T-helper 2 cell treated with Interferon-gamma antibody and Interleukin-4, amounts not matched to agents 5 μg/mL and 100 μg/mL, for 36 hours (primary cell): ENCODE results near the gene EML1.

Experiments
- DNase-seq: peaks from one replicate; pipeline ENCODE4 v3.0.0; 2021; ENCODE audit warnings: low spot score
- H3K27ac Mint-ChIP-seq: one replicate; pipeline ENCODE4 v1.8.0; 2021; ENCODE audit warnings: mild to moderate bottlenecking, mixed read lengths
- H3K27me3 Mint-ChIP-seq: one replicate; pipeline ENCODE4 v1.8.0; 2021; ENCODE audit warnings: low read depth, mixed read lengths
- H3K36me3 Mint-ChIP-seq: one replicate; pipeline ENCODE4 v1.8.0; 2021; ENCODE audit warnings: low read depth, mixed read lengths
- H3K4me1 Mint-ChIP-seq: one replicate; pipeline ENCODE4 v1.8.0; 2021; ENCODE audit warnings: low read depth, mixed read lengths
- H3K4me3 Mint-ChIP-seq: one replicate; pipeline ENCODE4 v1.8.0; 2022; ENCODE audit warnings: mild to moderate bottlenecking, moderate library complexity, mixed read lengths
- H3K9me3 Mint-ChIP-seq: one replicate; pipeline ENCODE4 v1.8.0; 2021; ENCODE audit warnings: mixed read lengths

EML1 gene

GRCh38 chr14:99928963-99929362 is 135.8 kb downstream of the EML1 start:
- H3K4me3 Mint-ChIP-seq = no peak overlapping the region
- peaks cover 10% of the 10 kb centered on the region for H3K9me3 Mint-ChIP-seq
- H3K36me3 Mint-ChIP-seq = no peaks in the 10 kb centered on the region
- no peak for DNase-seq
- H3K27ac Mint-ChIP-seq = no peak overlapping the region
- no peaks in the 10 kb centered on the region for H3K4me1 Mint-ChIP-seq
- H3K27me3 Mint-ChIP-seq = peaks cover 6% of the 10 kb centered on the region

- H3K36me3 Mint-ChIP-seq = no peaks in the 10 kb centered on the region
Measured at GRCh38 chr14:99929601-99930000, 136.4 kb downstream of the EML1 start.

DNA sequence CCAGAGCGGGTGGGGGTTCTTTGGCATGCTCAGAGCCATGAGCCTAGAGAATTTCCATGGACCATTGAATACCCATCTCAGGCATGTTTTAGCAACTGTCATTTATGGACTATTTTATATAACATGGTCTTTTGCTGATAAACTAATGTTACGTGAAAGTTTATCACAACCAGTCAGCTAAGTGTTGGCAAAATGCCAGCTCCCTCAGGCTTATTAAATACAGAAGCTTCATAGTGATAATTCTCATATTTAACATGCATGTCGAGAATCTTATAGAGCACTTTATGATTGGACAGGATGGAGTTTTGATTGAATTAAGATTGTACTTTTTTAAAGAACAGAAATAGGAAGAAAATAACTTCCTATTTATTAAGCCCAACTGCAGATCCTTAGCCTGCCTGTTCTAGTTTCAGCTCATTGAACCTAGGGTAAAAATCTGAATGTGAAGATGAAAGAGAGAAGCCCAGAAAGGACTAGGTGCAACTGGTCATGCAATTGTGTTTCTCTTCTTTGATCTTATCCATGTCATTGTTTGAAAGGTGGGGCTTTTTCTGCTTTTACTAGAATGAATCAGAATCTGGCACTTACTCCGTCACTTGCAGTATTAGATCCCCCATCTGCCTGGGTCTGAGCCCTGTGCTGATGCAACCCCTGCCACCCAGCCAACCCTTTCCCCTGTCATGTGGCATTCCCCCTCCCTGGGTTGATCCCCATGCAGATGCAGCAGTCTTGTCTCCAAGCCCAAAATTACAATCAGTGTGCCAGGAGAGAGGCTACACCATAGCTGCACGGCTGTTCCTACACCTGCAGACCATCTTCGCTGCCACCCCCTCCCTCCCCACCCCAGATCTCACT is 137.4 kb downstream of the EML1 start:
- Mint-ChIP-seq H3K4me3 (no peak overlapping the region), H3K36me3 (no peaks in the 10 kb centered on the region), H3K27me3 (peaks cover 3% of the 10 kb centered on the region), H3K27ac (no peak overlapping the region), H3K9me3 (peaks cover 10% of the 10 kb centered on the region), H3K4me1 (no peaks in the 10 kb centered on the region)
- DNase-seq = no peak

More at GRCh38 chr14:99929601-99930000, 136.4 kb downstream of the EML1 start:
- Mint-ChIP-seq H3K4me1 (no peaks in the 10 kb centered on the region), H3K4me3 (no peak overlapping the region), H3K9me3 (peaks cover 10% of the 10 kb centered on the region), H3K27ac (no peak overlapping the region), H3K27me3 (peaks cover 3% of the 10 kb centered on the region)
- no peak for DNase-seq

- Mint-ChIP-seq H3K27me3 (peaks cover 3% of the 10 kb centered on the region), H3K4me1 (no peaks in the 10 kb centered on the region), H3K4me3 (no peak overlapping the region), H3K27ac (no peak overlapping the region), H3K9me3 (peaks cover 10% of the 10 kb centered on the region), H3K36me3 (no peaks in the 10 kb centered on the region)
- DNase-seq = no peak
Measured at GRCh38 chr14:99931308-99931707, 138.1 kb downstream of the EML1 start.

DNA sequence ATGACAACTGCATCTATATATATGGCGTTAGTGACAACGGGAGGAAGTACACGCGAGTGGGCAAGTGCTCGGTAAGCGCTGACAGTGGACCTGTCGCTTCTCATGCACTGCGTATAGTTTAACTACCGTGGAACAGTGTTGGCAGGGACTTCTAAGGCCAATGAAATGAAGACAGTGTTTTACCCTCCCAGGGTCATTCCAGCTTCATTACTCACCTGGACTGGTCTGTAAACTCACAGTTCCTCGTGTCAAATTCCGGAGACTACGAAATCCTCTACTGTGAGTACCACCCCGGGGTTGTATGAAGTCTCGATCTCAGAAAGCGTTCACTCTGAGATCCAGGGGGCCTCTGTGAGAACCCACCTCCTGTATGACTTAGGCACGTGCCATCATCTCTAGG is 142.8 kb downstream of the EML1 start:
- Mint-ChIP-seq H3K4me1 (no peaks in the 10 kb centered on the region), H3K27me3 (no peaks in the 10 kb centered on the region), H3K4me3 (no peak overlapping the region), H3K9me3 (no peaks in the 10 kb centered on the region), H3K27ac (no peak overlapping the region), H3K36me3 (no peaks in the 10 kb centered on the region)
- DNase-seq = no peak

DNA sequence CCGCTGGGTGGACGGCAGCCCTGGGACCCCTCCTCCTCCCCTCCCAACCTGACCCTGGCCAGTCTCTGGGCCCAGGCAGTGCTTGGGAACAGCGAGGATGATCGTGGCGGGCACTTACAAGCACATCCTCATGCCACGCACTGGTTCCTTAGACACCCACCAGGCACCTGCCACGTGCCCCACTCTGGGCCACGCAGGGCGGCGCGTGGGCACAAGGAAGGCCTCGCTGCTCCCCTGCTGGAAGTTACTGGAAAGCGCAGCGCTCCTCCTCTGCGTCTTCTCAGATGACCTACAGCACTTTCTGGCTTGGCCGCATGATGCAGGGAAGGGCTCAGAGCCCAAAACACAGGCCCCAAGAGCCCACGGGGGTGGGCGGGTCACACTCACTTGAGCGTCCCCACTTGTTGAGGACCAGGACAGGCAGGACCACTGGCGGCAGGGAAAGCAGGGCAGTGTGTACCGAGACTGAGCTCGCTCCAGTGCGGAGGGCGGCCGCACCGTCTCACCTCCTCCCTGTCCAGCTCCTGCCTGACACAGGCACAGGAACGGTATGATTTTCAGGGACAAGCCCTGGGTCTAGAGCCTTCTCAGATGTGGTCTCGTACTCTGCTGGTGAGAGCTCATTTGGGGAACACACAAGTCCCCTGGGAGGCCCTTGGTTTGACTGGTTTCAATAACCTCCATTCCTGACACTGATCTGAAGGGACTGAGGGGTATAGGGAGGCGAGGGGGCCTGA is 143.7 kb downstream of the EML1 start:
- Mint-ChIP-seq H3K27ac (no peak overlapping the region), H3K36me3 (no peaks in the 10 kb centered on the region), H3K4me1 (no peaks in the 10 kb centered on the region), H3K9me3 (no peaks in the 10 kb centered on the region), H3K27me3 (peaks cover under 1% of the 10 kb centered on the region), H3K4me3 (no peak overlapping the region)
- DNase-seq = no peak

DNA sequence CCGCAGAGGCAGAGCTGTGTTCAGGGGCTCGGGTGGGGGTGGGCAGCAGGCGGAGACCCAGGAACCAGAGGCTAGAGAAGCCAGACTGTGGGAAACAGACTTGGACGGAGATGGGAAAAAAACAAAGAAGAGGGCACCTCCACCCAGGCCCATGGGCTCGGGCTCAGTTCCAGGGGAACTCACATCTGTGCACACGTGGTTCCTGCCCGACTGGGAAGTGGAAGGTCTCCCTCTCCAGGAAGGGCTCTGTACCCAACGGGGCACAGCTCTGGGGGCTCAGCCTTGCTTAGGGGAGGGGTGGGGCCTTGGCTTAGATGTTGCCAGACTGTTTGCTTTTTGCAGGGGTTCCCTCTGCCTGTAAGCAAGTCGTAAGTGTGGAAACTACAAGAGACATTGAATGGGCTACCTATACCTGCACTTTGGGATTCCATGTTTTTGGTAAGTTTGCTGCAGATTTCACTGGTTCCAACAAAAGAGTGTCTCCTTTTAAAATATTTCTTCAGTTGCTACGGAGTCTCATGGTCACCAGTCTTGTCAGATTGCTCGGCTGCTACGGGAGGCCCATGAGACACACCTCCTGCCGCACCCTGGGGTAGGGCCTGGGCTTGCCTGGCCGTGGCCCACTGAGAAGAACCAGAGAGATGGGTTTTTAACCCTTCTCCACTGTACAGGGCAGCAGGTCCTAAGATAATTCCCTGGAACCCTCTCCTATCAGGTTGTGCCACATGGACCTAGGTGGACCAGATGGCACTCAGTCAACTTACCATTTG is 144.4 kb downstream of the EML1 start:
- no peak for DNase-seq
- no peaks in the 10 kb centered on the region for H3K36me3 Mint-ChIP-seq
- H3K9me3 Mint-ChIP-seq = no peaks in the 10 kb centered on the region
- H3K27ac Mint-ChIP-seq = no peak overlapping the region
- peaks cover 5% of the 10 kb centered on the region for H3K27me3 Mint-ChIP-seq
- H3K4me1 Mint-ChIP-seq = no peaks in the 10 kb centered on the region
- H3K4me3 Mint-ChIP-seq = no peak overlapping the region

DNA sequence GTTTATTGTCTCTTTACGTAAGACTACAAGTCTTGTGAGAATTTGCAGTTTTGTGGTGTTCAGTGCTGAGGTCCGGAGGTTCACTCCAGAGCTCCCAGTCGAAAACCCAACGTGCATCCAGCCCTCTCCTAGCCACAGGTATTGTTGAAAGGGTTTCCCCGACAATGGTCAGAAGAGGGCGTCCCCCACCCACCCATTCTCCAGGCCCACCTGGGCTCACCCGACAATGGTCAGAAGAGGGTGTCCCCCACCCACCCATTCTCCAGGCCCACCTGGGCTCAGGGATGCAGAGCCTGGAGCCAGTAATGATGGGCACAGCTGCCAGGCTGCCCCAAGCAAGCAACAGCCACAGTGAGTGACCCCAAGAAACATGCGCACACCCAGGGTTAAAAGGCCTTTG is 145.2 kb downstream of the EML1 start:
- H3K27ac Mint-ChIP-seq = no peak overlapping the region
- no peaks in the 10 kb centered on the region for H3K9me3 Mint-ChIP-seq
- peaks cover 8% of the 10 kb centered on the region for H3K27me3 Mint-ChIP-seq
- DNase-seq = no peak
- no peaks in the 10 kb centered on the region for H3K36me3 Mint-ChIP-seq
- no peak overlapping the region for H3K4me3 Mint-ChIP-seq
- no peaks in the 10 kb centered on the region for H3K4me1 Mint-ChIP-seq

DNA sequence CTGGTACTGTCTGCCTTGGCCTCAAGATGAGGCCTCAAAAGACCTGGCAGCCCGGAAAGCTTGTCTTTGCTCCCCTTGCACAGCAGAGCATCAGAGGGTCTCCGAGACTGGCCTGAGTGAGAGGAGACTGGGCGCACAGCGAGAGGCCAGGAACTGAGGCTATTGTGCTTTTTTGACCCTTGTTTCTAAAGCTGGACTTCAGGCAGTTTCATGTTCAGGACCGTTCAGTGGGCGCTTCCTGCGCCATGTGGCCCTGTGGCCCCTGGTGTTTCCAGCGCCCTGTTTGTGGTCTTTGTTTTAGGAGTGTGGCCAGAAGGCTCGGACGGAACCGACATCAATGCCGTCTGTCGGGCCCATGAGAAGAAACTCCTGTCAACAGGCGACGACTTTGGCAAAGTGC is 145.7 kb downstream of the EML1 start:
- H3K27me3 Mint-ChIP-seq = peaks cover 9% of the 10 kb centered on the region
- no peaks in the 10 kb centered on the region for H3K36me3 Mint-ChIP-seq
- no peak overlapping the region for H3K4me3 Mint-ChIP-seq

GRCh38 chr14:99939421-99939820 is 146.2 kb downstream of the EML1 start:
- Mint-ChIP-seq H3K36me3 (no peaks in the 10 kb centered on the region), H3K4me3 (no peak overlapping the region), H3K4me1 (no peaks in the 10 kb centered on the region), H3K9me3 (no peaks in the 10 kb centered on the region), H3K27me3 (peaks cover 9% of the 10 kb centered on the region), H3K27ac (no peak overlapping the region)
- no peak for DNase-seq

More for the DNA sequence above, 145.7 kb downstream of the EML1 start:
- DNase-seq = no peak
- Mint-ChIP-seq H3K27ac (no peak overlapping the region), H3K4me1 (no peaks in the 10 kb centered on the region), H3K9me3 (no peaks in the 10 kb centered on the region)

- H3K9me3 Mint-ChIP-seq = no peaks in the 10 kb centered on the region
- no peak overlapping the region for H3K27ac Mint-ChIP-seq
- H3K4me3 Mint-ChIP-seq = no peak overlapping the region
- peaks cover 9% of the 10 kb centered on the region for H3K27me3 Mint-ChIP-seq
- DNase-seq = no peak
- H3K36me3 Mint-ChIP-seq = no peaks in the 10 kb centered on the region
- no peaks in the 10 kb centered on the region for H3K4me1 Mint-ChIP-seq
Measured at GRCh38 chr14:99940064-99940463, 146.9 kb downstream of the EML1 start.

- no peak for DNase-seq
- Mint-ChIP-seq H3K27me3 (peaks cover 12% of the 10 kb centered on the region), H3K27ac (no peak overlapping the region), H3K4me1 (no peaks in the 10 kb centered on the region), H3K36me3 (no peaks in the 10 kb centered on the region), H3K9me3 (no peaks in the 10 kb centered on the region), H3K4me3 (no peak overlapping the region)
Measured at GRCh38 chr14:99941211-99941610, 148.0 kb downstream of the EML1 start.

DNA sequence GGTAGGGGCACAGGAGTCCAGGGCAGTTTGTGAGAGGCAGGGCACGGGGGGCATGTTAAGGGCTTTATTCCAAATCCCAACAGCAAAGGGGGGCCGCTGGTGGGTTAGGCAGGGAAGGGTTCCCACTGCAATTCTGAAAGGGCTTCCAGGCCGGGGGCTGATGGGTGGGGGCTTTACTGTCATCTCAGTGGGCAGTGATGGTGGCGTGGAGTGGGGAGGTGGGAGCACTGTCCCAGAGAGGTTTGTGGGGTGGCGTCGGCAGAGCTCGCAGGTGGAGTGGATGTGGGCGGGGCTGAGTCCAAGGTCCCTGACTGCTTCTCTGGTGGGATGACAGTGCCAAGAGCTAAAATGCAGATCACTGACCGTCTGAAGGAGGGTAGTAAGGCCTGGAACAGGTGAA is 150.4 kb downstream of the EML1 start:
- Mint-ChIP-seq H3K36me3 (no peaks in the 10 kb centered on the region), H3K27me3 (peaks cover 17% of the 10 kb centered on the region), H3K27ac (no peak overlapping the region), H3K4me3 (no peak overlapping the region), H3K9me3 (no peaks in the 10 kb centered on the region), H3K4me1 (no peaks in the 10 kb centered on the region)
- DNase-seq = no peak

DNA sequence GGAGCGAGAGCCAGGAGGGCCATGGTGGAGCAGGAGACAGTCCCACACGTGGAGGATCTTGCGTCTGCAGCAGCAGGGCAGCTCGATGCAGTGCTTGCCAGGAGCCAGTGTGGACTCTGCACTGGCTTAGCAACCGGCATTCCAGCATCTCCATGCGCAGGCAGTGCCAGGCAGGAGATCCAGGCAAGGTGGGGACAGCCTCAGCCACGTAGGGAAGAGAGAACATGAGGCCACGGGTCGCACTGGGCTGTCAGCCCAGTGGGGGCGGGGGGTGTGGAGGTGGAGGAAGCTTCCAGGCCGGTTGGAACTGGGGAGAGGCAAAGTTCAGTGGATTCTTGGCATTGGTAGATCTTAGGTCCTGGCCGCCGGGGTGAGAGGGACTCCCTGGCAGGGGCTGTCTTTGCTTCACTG is 151.0 kb downstream of the EML1 start:
- Mint-ChIP-seq H3K27me3 (peaks cover 17% of the 10 kb centered on the region), H3K4me1 (no peaks in the 10 kb centered on the region), H3K4me3 (no peak overlapping the region), H3K9me3 (no peaks in the 10 kb centered on the region), H3K27ac (no peak overlapping the region), H3K36me3 (no peaks in the 10 kb centered on the region)
- no peak for DNase-seq
